HG03159 (cell line): ENCODE results near the gene MRPL40.
"Not testable (repeated sequence)": the region's sequence is repeated elsewhere in the genome, so short reads cannot be mapped to it uniquely, and the experiment has no call there.

ENCODE experiments used
- ATAC-seq: cut with Tn5 transposase; IDR thresholded peaks from one replicate; pipeline ENCODE4 v1.9.1; 2021; ENCODE audit warnings: mild to moderate bottlenecking, moderate library complexity; ENCODE audit not compliant: unreplicated experiment

MRPL40 gene

GRCh38 chr22:19440411-19441195, 8.3 kb downstream of the MRPL40 start:
- ATAC-seq, result no peak

GRCh38 chr22:19442166-19442565, 9.8 kb downstream of the MRPL40 start:
- ATAC-seq, result no peak

- ATAC-seq, result no peak
Measured at GRCh38 chr22:19443544-19444211, 11.3 kb downstream of the MRPL40 start.

GRCh38 chr22:19445279-19445982, 13.1 kb downstream of the MRPL40 start:
- not testable (repeated sequence) for ATAC-seq

- ATAC-seq, result no peak
Measured at GRCh38 chr22:19446603-19447329, 14.4 kb downstream of the MRPL40 start.

- peak; percentile 79 for ATAC-seq
Measured at GRCh38 chr22:19447330-19448075, 15.2 kb downstream of the MRPL40 start, which contains the start of gene C22orf39. C22orf39 (minus strand) TSS chr22:19447711; CDS start chr22:19447688, 23 bp downstream.

GRCh38 chr22:19448076-19448607, 15.8 kb downstream of the MRPL40 start:
- peak; percentile 49 for ATAC-seq

- no peak for ATAC-seq
Measured at GRCh38 chr22:19448739-19449421, 16.5 kb downstream of the MRPL40 start.

- no peak for ATAC-seq
Measured at GRCh38 chr22:19449422-19449767, 17.1 kb downstream of the MRPL40 start.

- no peak for ATAC-seq
Measured at GRCh38 chr22:19450363-19451175, 18.2 kb downstream of the MRPL40 start.

- ATAC-seq, result no peak
Measured at GRCh38 chr22:19451570-19451969, 19.2 kb downstream of the MRPL40 start.

- ATAC-seq, result no peak
Measured at GRCh38 chr22:19453718-19454117, 21.4 kb downstream of the MRPL40 start.

GRCh38 chr22:19454156-19454555, 21.8 kb downstream of the MRPL40 start:
- ATAC-seq, result no peak

- no peak for ATAC-seq
Measured at GRCh38 chr22:19455033-19455432, 22.7 kb downstream of the MRPL40 start.

GRCh38 chr22:19455585-19456370, 23.4 kb downstream of the MRPL40 start:
- ATAC-seq, result no peak

GRCh38 chr22:19456541-19456940, 24.2 kb downstream of the MRPL40 start:
- ATAC-seq, result no peak

GRCh38 chr22:19457828-19458428, 25.6 kb downstream of the MRPL40 start:
- ATAC-seq, result no peak
